GM21723 (cell line): Measurements from ENCODE around the gene PRADC1.
"Not testable (repeated sequence)": the region's sequence is repeated elsewhere in the genome, so short reads cannot be mapped to it uniquely, and the experiment has no call there.

ENCODE experiments used
- ATAC-seq: cut with Tn5 transposase; IDR thresholded peaks from one replicate; pipeline ENCODE4 v1.9.1; 2021; ENCODE audit warnings: mild to moderate bottlenecking, moderate library complexity; ENCODE audit not compliant: unreplicated experiment

The PRADC1 gene

DNA sequence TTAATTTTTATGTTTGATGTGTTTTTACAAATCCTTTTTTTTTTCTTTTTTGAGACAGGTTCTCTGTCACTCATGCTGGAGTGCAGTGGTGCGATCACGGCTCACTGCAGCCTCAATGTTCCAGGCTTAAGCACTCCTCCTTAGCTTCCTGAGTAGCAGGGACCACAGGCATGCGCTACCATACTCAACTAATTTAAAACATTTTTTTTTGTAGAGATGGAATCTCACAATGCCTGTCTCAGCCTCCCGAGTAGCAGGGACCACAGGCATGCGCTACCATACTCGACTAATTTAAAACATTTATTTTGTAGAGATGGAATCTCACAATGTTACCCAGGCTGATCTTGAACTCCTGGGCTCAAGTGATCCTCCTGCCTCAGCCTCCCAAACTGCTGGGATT lies 27.4 kb downstream of the PRADC1 start:
- ATAC-seq: no peak

DNA sequence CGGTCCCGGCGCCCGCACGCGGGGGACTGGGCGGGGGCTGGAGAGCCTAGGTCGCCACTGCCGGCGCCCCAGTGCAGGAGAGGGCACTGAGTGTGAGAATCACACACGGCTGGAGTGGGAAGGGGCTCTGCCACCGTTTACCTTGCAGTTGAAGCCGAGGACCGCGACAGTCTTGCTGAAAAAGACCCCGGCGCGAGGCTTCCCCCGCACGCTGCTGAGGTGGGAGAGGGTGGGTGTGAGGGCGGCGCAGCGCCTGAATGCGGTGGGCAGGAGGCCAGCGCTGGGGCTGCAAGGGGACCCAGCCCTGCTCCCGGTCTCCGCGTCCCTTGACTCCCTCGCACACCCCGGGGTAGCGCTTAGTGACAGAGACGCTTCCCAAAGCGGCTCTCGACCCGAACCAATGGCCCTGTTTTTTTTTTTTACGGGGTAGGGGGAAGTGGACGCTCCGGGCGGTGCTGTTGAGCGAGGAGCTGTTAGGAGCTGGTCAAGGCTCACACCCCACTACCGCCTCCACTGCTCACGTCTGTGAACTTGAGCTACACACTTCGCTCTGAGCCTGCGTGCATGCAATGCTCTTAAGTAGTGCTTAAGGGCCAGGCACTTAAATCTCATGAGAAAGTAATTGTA lies 29.9 kb downstream of the PRADC1 start:
- ATAC-seq: no peak

DNA sequence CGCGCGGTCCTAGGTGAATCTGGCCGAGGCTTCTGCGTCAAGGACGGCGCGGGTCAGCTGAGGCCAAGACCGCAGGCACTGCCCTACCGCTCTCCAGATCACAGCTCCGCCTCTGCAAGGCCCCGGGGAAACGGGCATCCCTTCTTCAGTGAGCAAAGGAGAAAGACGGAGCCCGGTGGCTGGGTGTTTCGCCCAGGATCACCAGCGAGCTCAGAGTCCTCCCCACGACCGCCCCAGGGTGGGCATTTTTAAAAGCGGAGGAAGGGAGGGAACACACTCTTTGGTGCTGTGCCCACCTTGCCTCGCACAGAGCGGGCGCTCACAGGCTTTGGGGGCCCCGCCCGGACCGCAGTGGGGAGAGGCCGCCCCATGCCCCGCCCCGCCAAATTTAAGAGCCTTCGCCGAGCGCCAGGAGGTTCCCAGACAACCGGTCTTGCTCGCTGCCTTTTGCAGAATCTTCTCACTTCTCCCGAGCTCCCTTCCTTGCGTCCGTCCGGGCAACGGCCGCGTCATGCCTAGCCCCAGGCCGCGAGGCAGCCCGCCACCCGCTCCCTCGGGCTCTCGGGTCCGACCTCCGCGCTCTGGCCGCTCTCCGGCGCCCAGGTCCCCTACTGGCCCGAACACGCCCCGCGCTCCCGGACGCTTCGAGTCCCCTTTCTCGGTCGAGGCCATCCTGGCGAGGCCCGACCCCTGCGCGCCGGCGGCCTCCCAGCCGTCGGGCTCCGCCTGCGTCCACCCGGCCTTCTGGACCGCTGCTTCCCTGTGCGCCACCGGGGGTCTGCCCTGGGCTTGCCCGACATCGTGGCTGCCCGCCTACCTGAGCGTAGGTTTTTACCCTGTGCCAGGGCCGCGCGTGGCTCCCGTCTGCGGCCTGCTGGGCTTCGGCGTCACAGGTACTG lies 30.6 kb downstream of the PRADC1 start, which contains the start of gene NOTO:
Gene NOTO (plus strand): TSS at position 419 of the 899 bp plus-strand sequence. CDS start 93 bp downstream, at position 512.
- ATAC-seq: no peak

DNA sequence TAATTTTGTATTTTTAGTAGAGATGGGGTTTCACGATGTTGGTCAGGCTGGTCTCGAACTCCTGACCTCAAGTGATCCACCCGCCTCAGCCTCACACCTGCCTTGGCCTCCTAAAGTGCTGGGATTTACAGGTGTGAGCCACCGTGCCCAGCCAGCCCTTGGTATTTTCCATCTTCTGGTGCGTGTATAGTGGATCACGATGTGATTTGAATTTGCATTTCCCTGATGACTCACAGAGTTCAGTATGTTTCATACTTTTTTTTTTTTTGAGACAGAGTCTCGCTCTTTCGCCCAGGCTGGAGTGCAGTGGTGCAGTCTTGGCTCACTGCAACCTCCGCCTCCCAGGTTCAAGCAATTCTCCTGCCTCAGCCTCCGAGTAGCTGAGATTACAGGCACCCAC lies 32.8 kb downstream of the PRADC1 start:
- not testable (repeated sequence) for ATAC-seq

DNA sequence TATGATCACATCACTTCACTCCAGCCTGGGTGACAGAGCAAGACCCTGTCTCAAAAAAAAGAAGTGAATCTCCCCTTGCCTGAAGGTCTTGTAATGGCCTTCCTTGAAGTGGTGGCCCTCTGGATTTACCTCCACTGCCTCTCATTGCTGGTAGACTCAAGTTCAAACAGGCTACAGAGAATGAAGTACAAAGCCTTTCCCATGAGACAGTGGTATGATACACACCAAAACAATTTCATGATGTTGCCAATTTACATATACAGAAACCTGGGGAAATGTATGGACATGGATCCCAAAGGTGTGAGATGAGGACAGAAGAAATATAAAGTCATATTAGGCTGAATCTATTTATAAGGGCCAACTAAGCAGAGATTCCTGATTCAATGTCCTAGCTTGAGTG lies 35.5 kb downstream of the PRADC1 start:
- ATAC-seq: no peak

DNA sequence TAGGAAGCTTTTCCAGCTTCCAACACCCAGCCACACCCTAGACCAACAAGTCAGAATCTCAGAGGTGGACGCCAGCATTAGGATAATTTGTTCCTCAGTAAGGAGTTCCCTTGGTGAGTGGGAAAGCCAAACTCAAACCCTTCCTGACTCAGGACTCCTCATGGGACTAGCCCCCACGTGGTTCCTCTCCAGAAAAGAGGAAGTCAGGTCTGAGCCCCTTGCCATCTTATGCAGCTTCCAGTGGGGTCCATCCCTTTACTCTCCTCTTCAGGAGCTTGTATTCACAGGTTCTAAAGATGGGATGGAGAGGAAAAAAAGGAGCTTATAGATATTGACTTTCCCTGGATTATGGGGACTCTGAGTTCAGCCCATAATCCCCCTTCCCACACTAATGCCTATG lies 45.5 kb downstream of the PRADC1 start:
- ATAC-seq: no peak

DNA sequence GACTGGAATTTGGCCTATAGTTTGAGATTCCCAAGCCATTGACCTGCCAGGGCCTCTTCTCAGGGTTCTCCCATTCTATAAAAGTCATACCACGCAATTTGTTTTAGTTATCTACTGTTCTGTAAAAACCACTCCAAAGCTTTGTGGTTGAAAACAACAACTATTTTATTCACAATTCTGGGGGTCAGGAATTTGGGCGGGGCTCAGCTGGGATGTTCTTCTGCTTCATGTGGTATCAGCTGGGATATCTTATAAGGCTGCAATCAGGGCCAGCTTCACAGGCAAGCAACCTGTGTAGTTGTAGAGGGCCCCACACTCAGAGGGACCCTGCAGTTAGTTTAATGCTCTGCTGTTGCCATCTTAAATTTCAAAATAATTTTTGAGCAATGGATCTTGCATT lies 47.1 kb downstream of the PRADC1 start:
- ATAC-seq: no peak
